AG04450 (cell line): Measurements from ENCODE around the gene SLC26A9. TPM values are rescaled to one million over a fixed set of nuclear protein-coding genes. Genes with fewer than 3 reads are reported as not detected.

Source experiments
- CTCF ChIA-PET: fragments of 300-600, 350-600 bp; formaldehyde crosslinking; extraction: SDS; loops from one replicate; lab custom pipeline; 2022; ENCODE audit warnings: antibody characterized with exemption, inconsistent platforms; lab: Charles Lee
- POLR2A ChIA-PET: fragments of 350-600 bp; formaldehyde crosslinking; extraction: SDS; loops from one replicate; lab custom pipeline; 2021; ENCODE audit warnings: antibody characterized with exemption, inconsistent platforms; lab: Yijun Ruan, JAX
- DNase-seq: peaks from one replicate; pipeline ENCODE4 v3.0.0-alpha.2; 2011; ENCODE audit warnings: low read depth, low spot score
- H3K27ac ChIP-seq: one replicate; pipeline ENCODE4 v1.5.1; 2012; ENCODE audit warnings: low read depth, low read length, control low read depth
- H3K27me3 ChIP-seq: one replicate; pipeline ENCODE4 v1.6.0; 2012; ENCODE audit warnings: low read length; ENCODE audit not compliant: control insufficient read depth, insufficient read depth
- H3K4me3 ChIP-seq: 2 replicates; pipeline ENCODE4 v1.5.1; 2011; ENCODE audit warnings: mild to moderate bottlenecking, low read depth, low read length, control low read depth
- H3K9me3 ChIP-seq: 2 replicates; pipeline ENCODE4 v1.5.1; 2012; ENCODE audit warnings: low read length; ENCODE audit not compliant: control insufficient read depth, insufficient read depth
- polyA plus RNA-seq: library from polyadenylated mRNA; depleted of rRNA; stranded (reverse); fragments of >200 nt; gene quantifications from 2 replicates; pipeline ENCODE4 v1.2.3, GENCODE V29; 2011
- TF ChIP-seq, protein P1 (sequence below): IDR thresholded peaks from 2 replicates; pipeline ENCODE4 v1.5.1; 2011; ENCODE audit warnings: low read depth, low read length, control low read depth, inconsistent platforms

SLC26A9 gene
- polyA plus RNA-seq, 1 experiment = not detected

DNA sequence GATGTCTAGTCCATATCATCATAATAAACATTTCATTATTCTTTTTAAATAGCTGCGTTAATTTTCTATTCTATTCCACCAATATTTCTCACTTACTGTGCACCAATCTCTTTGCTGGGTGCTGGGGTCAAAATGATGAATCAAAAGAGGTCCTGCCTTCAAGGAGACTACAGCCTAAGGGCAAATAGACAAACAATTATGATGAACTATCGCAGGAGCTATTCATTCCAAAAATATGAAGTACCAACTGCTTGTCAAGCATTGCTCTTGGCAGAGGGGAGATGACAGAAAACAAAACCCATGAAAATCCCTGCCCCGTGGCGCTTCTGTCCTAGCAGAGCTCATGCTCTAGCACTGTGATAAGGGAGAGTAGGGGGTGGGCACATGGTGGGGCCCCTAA is 28.8 kb upstream of the SLC26A9 start:
- no peak for DNase-seq
- Histone ChIP-seq H3K27ac (no peak overlapping the region), H3K4me3 (no peak overlapping the region), H3K9me3 (no peaks in the 10 kb centered on the region; the same call in 1 of the 2 replicates), H3K27me3 (no peaks in the 10 kb centered on the region)
- TF ChIP-seq, protein P1, sequence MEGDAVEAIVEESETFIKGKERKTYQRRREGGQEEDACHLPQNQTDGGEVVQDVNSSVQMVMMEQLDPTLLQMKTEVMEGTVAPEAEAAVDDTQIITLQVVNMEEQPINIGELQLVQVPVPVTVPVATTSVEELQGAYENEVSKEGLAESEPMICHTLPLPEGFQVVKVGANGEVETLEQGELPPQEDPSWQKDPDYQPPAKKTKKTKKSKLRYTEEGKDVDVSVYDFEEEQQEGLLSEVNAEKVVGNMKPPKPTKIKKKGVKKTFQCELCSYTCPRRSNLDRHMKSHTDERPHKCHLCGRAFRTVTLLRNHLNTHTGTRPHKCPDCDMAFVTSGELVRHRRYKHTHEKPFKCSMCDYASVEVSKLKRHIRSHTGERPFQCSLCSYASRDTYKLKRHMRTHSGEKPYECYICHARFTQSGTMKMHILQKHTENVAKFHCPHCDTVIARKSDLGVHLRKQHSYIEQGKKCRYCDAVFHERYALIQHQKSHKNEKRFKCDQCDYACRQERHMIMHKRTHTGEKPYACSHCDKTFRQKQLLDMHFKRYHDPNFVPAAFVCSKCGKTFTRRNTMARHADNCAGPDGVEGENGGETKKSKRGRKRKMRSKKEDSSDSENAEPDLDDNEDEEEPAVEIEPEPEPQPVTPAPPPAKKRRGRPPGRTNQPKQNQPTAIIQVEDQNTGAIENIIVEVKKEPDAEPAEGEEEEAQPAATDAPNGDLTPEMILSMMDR = no peak
- ChIA-PET CTCF (interaction anchor here (3.7 kb wide), 1 partner anchor 53 kb away, joined by 27 read pairs; no protein-coding TSS in a partner anchor), POLR2A (no interaction called here)

GRCh38 chr1:205971082-205971481 is 27.8 kb upstream of the SLC26A9 start:
- no peak overlapping the region for H3K27ac ChIP-seq
- H3K9me3 ChIP-seq = no peaks in the 10 kb centered on the region; the same call in 1 of the 2 replicates
- ChIA-PET POLR2A (no interaction called here), CTCF (interaction anchor here (0.7 to 3.7 kb wide), 4 partner anchors 15 to 313 kb away, joined by 3 to 27 read pairs (median 4); no protein-coding TSS in a partner anchor)
- peaks cover 2% of the 10 kb centered on the region for H3K27me3 ChIP-seq
- no peak overlapping the region for H3K4me3 ChIP-seq
- DNase-seq = no peak
- TF ChIP-seq, protein P1 = no peak

DNA sequence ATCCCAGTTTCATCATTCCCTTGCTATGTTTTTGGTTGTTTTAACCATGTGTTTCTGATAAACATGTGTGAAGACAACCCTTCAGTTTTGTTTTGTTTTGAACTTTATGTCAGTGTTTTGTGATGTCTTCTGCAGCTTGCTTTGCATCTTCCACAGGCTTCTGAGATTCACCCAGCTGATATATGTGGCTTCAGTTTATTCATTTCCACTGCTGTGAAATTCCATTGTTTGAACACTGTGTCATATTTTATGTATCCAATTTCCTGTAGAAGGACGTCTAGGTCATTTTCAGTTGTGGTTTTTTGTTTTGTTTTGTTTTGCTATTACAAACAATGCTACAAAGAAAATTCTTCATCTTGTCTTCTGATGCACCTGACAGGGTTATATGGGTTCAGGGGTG is 27.2 kb upstream of the SLC26A9 start:
- TF ChIP-seq, protein P1 = no peak
- H3K4me3 ChIP-seq = no peak overlapping the region
- no peaks in the 10 kb centered on the region; the same call in 1 of the 2 replicates for H3K9me3 ChIP-seq
- H3K27me3 ChIP-seq = peaks cover 2% of the 10 kb centered on the region
- H3K27ac ChIP-seq = no peak overlapping the region
- CTCF ChIA-PET = interaction anchor here (0.7 to 3.7 kb wide), 5 partner anchors 13 to 312 kb away, joined by 3 to 27 read pairs (median 3); no protein-coding TSS in a partner anchor
- no peak for DNase-seq
- POLR2A ChIA-PET = no interaction called here

DNA sequence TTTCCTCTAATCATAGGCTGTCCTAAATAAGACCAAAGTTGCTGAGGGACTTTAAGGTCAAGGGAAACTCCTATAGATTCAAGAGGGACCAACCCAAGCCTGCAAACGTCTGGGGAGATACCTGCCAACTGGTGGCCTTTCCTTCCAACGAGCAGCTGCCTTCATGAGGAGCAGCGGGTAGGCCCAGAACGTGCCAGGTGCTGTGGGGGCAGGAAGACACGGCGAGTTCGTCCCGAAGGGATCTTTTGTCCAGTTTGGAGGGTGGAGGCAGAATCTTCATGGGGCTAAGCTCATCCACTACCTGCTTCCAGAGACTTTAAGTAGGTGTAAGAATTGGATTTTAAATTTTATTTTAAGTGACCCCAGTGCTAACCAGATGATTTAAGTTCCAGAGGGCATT is 26.0 kb upstream of the SLC26A9 start:
- Histone ChIP-seq H3K9me3 (no peaks in the 10 kb centered on the region; the same call in 1 of the 2 replicates), H3K27me3 (peaks cover 2% of the 10 kb centered on the region), H3K27ac (no peak overlapping the region), H3K4me3 (no peak overlapping the region)
- ChIA-PET POLR2A (no interaction called here), CTCF (interaction anchor here (1.0 to 3.9 kb wide), 5 partner anchors 8 to 311 kb away, joined by 3 to 32 read pairs (median 8); no protein-coding TSS in a partner anchor)
- no peak for DNase-seq
- TF ChIP-seq, protein P1 = no peak

- Histone ChIP-seq H3K27me3 (peaks cover 2% of the 10 kb centered on the region), H3K27ac (no peak overlapping the region), H3K9me3 (peaks cover 5% of the 10 kb centered on the region; the same call in 1 of the 2 replicates), H3K4me3 (no peak overlapping the region)
- CTCF ChIA-PET = interaction anchor here (1.2 to 3.9 kb wide), 3 partner anchors 10 to 176 kb away, joined by 3 to 32 read pairs (median 8); no protein-coding TSS in a partner anchor
- POLR2A ChIA-PET = no interaction called here
- DNase-seq = no peak
- TF ChIP-seq, protein P1 = no peak
Observed at GRCh38 chr1:205967554-205968335, 24.5 kb upstream of the SLC26A9 start.
